Body of pancreas (tissue), 4 donors: ENCODE results near the gene KIF6.

ENCODE experiments used
- POLR2A ChIP-seq, 3 donors: fragments of 450-650 bp; IDR thresholded peaks; one replicate each; pipeline ENCODE4 v1.6.1; 2016; ENCODE audit warnings: antibody characterized with exemption in 3 of 3, mild to moderate bottlenecking in 2 of 3
- TF ChIP-seq, protein P1 (sequence below), 7 experiments: fragments of 450-650 bp in 4 of 7; fragments of 200-600 bp in 3 of 7; sonication (generic) in 3 of 7; IDR thresholded peaks; one replicate each; pipeline ENCODE4 v1.5.1; 2016 to 2019; ENCODE audit warnings: antibody characterized with exemption in 7 of 7

DNA sequence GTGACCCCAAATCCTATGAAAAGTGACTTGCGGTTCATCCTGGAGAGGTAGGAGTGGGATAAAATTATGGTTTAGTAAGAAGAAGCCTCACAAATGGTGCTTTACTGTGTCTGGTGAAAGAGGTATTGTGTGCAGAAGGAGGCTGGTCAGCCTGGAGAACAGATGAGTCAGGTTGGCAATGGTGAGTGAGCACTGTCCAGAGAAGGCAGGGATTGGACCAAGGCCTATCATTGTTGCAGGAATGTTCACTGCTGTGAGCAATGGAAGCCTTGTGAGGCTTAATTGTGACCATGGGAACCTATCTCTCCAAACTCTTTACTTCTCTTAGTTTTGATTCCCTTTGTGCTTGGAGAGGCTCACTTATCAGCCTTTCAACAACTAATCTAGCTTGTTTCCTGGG is 313.7 kb downstream of the KIF6 start:
- TF ChIP-seq, protein P1, sequence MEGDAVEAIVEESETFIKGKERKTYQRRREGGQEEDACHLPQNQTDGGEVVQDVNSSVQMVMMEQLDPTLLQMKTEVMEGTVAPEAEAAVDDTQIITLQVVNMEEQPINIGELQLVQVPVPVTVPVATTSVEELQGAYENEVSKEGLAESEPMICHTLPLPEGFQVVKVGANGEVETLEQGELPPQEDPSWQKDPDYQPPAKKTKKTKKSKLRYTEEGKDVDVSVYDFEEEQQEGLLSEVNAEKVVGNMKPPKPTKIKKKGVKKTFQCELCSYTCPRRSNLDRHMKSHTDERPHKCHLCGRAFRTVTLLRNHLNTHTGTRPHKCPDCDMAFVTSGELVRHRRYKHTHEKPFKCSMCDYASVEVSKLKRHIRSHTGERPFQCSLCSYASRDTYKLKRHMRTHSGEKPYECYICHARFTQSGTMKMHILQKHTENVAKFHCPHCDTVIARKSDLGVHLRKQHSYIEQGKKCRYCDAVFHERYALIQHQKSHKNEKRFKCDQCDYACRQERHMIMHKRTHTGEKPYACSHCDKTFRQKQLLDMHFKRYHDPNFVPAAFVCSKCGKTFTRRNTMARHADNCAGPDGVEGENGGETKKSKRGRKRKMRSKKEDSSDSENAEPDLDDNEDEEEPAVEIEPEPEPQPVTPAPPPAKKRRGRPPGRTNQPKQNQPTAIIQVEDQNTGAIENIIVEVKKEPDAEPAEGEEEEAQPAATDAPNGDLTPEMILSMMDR (IDR thresholded peaks at IDR 0.05): no peak
- no peak for TF ChIP-seq POLR2A (IDR thresholded peaks at IDR 0.05)
